ENCODE results near the gene EEF1E1.

- TF ChIP-seq CTCF (IDR thresholded peaks at IDR 0.05; ENCODE audit: insufficient read depth, low read depth, low read length) (no peak), EZH2 (IDR thresholded peaks at IDR 0.05; ENCODE audit: insufficient read depth, low read length) (no peak)
Measured at GRCh38 chr6:8103726-8104125, 1.4 kb upstream of the EEF1E1 start.
